T47D (cell line): ENCODE data around the gene PRSS2.

ENCODE experiments used
- DNase-seq, 2 experiments: peaks; one replicate each; pipeline versions ENCODE4 v3.0.0 to v3.0.0-alpha.2; 2011 to 2012; ENCODE audit warnings: low read depth in 1 of 2, low spot score in 1 of 2
- JUND ChIP-seq: IDR thresholded peaks from 2 replicates; pipeline ENCODE4 v1.6.1; 2012; ENCODE audit warnings: low read depth
- in situ Hi-C: cut with HindIII; loops from 2 replicates; pipeline ENCODE4 v1.10.0; 2016; ENCODE audit warnings: low sequenced_read_pairs, low pct_unique_long_range_greater_than_20kb

PRSS2 gene

GRCh38 chr7:142784716-142785115 is 13.9 kb downstream of the PRSS2 start:
- no peak for TF ChIP-seq JUND
- in situ Hi-C loops, result no loop called here
- no peak for DNase-seq

DNA sequence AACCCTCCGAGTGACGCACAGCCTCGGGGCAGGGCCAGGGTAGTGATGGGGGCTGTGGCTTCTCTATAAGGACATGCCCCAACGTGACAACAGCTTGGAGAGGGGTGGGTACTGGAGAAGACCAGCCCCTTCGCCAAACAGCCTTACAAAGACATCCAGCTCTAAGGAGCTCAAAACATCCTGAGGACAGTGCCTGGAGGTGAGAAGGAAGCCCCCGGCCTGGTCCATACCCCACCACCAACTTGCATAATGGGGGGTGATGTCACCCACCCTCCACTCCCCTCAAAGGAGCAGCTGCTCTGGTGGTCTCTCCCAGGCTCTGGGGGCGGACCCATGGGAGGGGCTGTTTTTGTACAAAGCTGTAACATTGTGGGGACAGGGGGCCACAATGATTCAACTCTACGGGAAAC is 15.1 kb downstream of the PRSS2 start:
- in situ Hi-C loops, result no loop called here
- no peak for DNase-seq
- TF ChIP-seq JUND, result no peak

GRCh38 chr7:142787034-142787768 is 16.4 kb downstream of the PRSS2 start:
- TF ChIP-seq JUND, result no peak
- no peak for DNase-seq
- in situ Hi-C loops, result no loop called here

- TF ChIP-seq JUND, result no peak
- in situ Hi-C loops, result no loop called here
- no peak for DNase-seq
Measured at GRCh38 chr7:142787783-142788182, 17.0 kb downstream of the PRSS2 start.

GRCh38 chr7:142788303-142789289 is 17.8 kb downstream of the PRSS2 start:
- TF ChIP-seq JUND, result no peak
- in situ Hi-C loops, result no loop called here
- DNase-seq, result no peak

GRCh38 chr7:142789441-142789840 is 18.7 kb downstream of the PRSS2 start:
- no peak for TF ChIP-seq JUND
- in situ Hi-C loops, result no loop called here
- no peak for DNase-seq

- in situ Hi-C loops, result no loop called here
- no peak for TF ChIP-seq JUND
Measured at GRCh38 chr7:142790056-142790455, 19.3 kb downstream of the PRSS2 start.

GRCh38 chr7:142790555-142790954 is 19.8 kb downstream of the PRSS2 start:
- in situ Hi-C loops, result no loop called here
- no peak for DNase-seq
- no peak for TF ChIP-seq JUND

More at GRCh38 chr7:142790056-142790455, 19.3 kb downstream of the PRSS2 start:
- no peak for DNase-seq

GRCh38 chr7:142791502-142791901 is 20.7 kb downstream of the PRSS2 start:
- in situ Hi-C loops, result no loop called here
- DNase-seq, result no peak
- TF ChIP-seq JUND, result no peak

- no peak for TF ChIP-seq JUND
- in situ Hi-C loops, result no loop called here
- DNase-seq, result no peak
Measured at GRCh38 chr7:142792129-142792528, 21.4 kb downstream of the PRSS2 start.

DNA sequence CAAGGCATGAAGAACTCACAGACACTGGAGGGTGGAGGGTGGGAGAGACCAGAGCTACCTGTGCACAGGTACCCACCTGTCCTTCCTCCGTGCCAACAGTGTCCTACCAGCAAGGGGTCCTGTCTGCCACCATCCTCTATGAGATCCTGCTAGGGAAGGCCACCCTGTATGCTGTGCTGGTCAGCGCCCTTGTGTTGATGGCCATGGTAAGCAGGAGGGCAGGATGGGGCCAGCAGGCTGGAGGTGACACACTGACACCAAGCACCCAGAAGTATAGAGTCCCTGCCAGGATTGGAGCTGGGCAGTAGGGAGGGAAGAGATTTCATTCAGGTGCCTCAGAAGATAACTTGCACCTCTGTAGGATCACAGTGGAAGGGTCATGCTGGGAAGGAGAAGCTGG is 21.8 kb downstream of the PRSS2 start:
- no peak for DNase-seq
- in situ Hi-C loops, result no loop called here
- TF ChIP-seq JUND, result no peak

DNA sequence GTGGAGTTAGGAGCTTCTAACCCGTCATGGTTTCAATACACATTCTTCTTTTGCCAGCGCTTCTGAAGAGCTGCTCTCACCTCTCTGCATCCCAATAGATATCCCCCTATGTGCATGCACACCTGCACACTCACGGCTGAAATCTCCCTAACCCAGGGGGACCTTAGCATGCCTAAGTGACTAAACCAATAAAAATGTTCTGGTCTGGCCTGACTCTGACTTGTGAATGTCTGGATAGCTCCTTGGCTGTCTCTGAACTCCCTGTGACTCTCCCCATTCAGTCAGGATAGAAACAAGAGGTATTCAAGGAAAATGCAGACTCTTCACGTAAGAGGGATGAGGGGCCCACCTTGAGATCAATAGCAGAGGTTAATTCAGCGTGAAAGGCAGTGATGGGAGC is 22.4 kb downstream of the PRSS2 start:
- DNase-seq, result no peak
- in situ Hi-C loops, result no loop called here
- no peak for TF ChIP-seq JUND

DNA sequence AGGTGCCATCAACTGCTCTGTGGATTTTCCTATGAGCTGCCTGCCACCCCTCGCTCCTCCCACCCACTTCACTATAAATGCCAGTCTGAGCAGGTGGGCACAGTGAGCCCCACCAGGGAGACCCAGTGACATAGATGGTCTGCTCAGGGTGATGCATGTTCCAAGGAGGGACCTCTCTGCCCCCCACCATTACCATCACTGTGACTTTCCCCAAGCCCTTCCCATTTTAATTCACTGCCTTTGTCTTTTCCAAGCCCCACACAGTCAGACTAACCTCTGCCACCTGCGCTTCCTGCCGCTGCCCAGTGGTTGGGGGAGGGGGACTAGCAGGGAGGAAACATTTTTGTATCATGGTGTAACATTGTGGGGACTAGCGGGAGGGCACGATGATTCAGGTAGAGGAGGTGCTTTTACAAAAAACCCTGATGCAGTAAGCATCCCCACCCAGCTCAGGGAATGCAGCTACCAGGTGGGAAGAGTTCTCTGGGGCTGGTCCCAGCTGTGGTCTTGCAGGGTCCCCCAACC is 24.6 kb downstream of the PRSS2 start:
- no peak for DNase-seq
- no peak for TF ChIP-seq JUND
- in situ Hi-C loops, result no loop called here
